ENCODE results near the gene JAK3. TPM values are rescaled to one million over a fixed set of nuclear protein-coding genes. Genes with fewer than 3 reads are reported as not detected.
"Not testable (repeated sequence)": the region's sequence is repeated elsewhere in the genome, so short reads cannot be mapped to it uniquely, and the experiment has no call there.

JAK3 gene
- total RNA-seq: 10 to 100 TPM in 2 of 4 donors, 1 to 10 TPM in 2; 1.9 to 18.0 (median 8.3) TPM

DNA sequence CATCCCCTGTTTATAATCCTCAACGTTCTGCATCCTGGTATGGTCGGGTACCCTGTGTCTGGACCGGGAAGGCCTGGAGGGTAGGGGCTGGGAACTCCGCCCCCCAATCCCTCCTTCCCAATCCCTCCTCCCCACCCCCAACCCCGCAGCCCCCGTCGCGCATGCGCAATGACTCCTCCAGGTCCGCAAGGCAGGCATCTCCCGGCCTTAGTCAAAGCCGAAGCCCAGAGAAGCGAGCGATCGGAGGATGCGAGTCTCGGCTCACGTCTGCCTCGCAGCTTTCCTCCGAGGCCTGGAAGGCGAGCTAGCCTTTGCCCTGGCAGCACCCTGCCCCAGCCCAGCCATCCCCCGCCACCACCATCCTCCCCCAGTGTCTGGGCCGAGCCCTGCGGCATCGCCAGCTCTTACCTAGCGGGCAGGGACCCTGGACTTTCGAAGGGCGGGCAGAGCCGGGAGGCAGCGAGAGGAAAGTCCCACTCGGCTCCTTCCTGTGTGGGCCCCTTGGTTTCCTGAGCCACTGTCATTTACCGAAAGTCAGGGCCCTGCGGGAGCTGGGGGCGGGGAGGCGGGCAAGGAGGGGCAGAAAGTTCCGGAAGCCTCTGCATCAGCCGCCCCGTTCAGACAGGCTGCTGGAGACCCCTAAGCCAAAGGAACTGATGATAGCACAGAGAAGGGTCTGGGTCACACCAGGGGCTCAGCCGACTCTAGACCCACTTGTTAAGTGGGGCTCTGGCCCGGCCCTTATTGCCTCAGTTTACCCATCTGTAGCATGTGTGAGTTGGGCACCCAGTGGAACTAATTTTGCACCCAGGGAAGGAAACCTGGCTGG is at the start of gene JAK3:
JAK3 (minus strand) TSS at position 445 of the 829 bp plus-strand sequence. CDS start 3,565 bp downstream, outside the sequence.
- WGBS, 2 donors: 1 to 6% methylated on average over 12 to 36 of the region's 40 CpGs
- peak within 1 kb of the TSS; percentile 21 to 51 (median 42) for H3K4me3 ChIP-seq
- H3K36me3 ChIP-seq: no peaks in the 10 kb centered on the region
- peak within 1 kb of the TSS in 3 of 4 donors; percentile 80 to 83 (median 82) for H3K27ac ChIP-seq
- no peak for DNase-seq (ENCODE audit: low spot score in 2 of 2)
- H3K27me3 ChIP-seq: peaks cover 0 to 26% of the 10 kb centered on the region in 2 donors
- H3K9me3 ChIP-seq: no peaks in the 10 kb centered on the region
- H3K4me1 ChIP-seq: peaks cover 0 to 20% (median 7%) of the 10 kb centered on the region in 4 donors
- peak in 1 of 2 donors; percentile 7 for TF ChIP-seq EP300 (IDR thresholded peaks at IDR 0.05)
- TF ChIP-seq POLR2A (IDR thresholded peaks at IDR 0.05): no peak
- TF ChIP-seq, protein P1, sequence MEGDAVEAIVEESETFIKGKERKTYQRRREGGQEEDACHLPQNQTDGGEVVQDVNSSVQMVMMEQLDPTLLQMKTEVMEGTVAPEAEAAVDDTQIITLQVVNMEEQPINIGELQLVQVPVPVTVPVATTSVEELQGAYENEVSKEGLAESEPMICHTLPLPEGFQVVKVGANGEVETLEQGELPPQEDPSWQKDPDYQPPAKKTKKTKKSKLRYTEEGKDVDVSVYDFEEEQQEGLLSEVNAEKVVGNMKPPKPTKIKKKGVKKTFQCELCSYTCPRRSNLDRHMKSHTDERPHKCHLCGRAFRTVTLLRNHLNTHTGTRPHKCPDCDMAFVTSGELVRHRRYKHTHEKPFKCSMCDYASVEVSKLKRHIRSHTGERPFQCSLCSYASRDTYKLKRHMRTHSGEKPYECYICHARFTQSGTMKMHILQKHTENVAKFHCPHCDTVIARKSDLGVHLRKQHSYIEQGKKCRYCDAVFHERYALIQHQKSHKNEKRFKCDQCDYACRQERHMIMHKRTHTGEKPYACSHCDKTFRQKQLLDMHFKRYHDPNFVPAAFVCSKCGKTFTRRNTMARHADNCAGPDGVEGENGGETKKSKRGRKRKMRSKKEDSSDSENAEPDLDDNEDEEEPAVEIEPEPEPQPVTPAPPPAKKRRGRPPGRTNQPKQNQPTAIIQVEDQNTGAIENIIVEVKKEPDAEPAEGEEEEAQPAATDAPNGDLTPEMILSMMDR (IDR thresholded peaks at IDR 0.05): no peak

DNA sequence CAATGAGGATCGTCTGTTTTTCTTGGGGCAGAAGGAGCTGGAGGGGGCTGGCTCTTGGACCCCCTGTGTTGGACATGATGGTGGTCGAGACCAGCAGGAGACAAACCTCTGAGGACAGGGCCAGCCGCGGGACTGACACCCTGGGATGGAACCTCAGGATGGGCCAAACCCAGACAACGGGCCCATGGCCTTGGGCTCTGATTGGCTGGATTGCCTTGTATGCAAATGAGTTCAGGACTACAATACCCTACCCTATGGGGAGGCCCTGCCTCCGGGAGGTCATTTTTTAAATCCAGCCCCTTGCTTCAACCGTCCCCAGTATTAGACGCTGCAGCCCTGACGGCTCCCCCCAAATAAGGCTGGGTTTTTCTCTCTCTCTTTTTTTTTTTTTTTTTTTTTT is 46.0 kb upstream of the JAK3 start:
- H3K4me1 ChIP-seq: no peaks in the 10 kb centered on the region
- TF ChIP-seq POLR2A (IDR thresholded peaks at IDR 0.05): no peak
- no peaks in the 10 kb centered on the region for H3K9me3 ChIP-seq
- no peak overlapping the region for H3K4me3 ChIP-seq
- peaks cover 0 to 28% of the 10 kb centered on the region in 2 donors for H3K27me3 ChIP-seq
- 68 to 85% methylated on average over 9 of the region's 9 CpGs for WGBS, 2 donors
- H3K36me3 ChIP-seq: no peaks in the 10 kb centered on the region
- DNase-seq (ENCODE audit: low spot score in 2 of 2): no peak
- no peak overlapping the region for H3K27ac ChIP-seq

DNA sequence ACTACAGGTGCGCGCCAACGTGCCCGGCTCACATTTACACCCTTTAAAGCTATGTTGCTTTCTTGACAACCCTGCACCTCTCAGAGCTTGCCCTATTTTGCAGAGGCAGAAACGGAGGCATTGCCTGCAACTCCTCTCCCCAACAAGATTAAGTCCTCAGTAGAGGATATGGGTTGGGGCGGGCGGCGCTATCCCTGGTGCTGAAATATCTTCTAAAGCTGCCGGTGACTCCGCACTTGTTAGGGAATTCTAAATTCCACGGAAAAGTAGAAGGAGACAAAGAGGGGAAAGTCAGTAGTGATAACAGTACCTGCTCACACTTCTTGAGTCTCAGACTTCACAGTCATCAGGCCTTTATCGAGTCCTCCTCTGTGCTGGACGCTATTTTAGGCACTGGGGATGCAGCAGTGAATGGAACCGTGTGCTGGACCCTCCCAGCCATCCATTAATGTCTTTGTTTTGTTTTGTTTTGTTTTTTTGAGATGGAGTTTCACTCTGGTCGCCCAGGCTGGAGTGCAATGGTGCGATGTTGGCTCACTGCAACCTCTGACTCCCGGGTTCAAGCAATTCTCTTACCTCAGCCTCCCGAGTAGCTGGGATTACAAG is 41.9 kb upstream of the JAK3 start:
- DNase-seq (ENCODE audit: low spot score in 2 of 2): no peak
- no peaks in the 10 kb centered on the region for H3K9me3 ChIP-seq
- H3K36me3 ChIP-seq: no peaks in the 10 kb centered on the region
- H3K4me1 ChIP-seq: no peaks in the 10 kb centered on the region
- no peak overlapping the region for H3K4me3 ChIP-seq
- no peak overlapping the region for H3K27ac ChIP-seq
- TF ChIP-seq POLR2A (IDR thresholded peaks at IDR 0.05): no peak
- TF ChIP-seq EP300 (IDR thresholded peaks at IDR 0.05): no peak
- TF ChIP-seq, protein P1 (IDR thresholded peaks at IDR 0.05): no peak
- H3K27me3 ChIP-seq: peaks cover 0 to 21% of the 10 kb centered on the region in 2 donors
- 26 to 27% methylated on average over 18 of the region's 18 CpGs for WGBS, 2 donors

DNA sequence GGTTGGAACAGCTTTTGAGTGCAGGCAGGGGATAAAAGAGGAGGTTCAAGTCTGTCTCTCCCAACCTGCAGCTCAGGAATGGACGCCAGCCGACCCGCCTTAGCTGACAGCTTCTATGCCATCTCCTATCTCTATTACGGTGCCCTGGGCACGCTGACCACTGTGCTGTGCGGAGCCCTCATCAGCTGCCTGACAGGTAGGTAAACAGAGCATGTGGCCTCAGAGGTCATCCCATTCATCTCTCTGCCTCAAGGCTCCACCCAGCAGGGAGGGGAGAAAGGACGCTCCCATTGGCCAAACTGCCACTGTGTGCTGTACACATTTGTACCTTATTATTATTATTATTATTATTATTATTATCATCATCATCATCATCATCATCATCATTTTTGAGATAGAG is 40.5 kb upstream of the JAK3 start:
- Histone ChIP-seq H3K9me3 (no peaks in the 10 kb centered on the region), H3K36me3 (no peaks in the 10 kb centered on the region), H3K4me1 (no peaks in the 10 kb centered on the region), H3K4me3 (no peak overlapping the region), H3K27ac (no peak overlapping the region), H3K27me3 (peaks cover 0 to 25% of the 10 kb centered on the region in 2 donors)
- WGBS, 2 donors: 82 to 83% methylated on average over 7 of the region's 7 CpGs
- no peak for TF ChIP-seq EP300 (IDR thresholded peaks at IDR 0.05)
- TF ChIP-seq, protein P1 (IDR thresholded peaks at IDR 0.05): no peak
- no peak for TF ChIP-seq POLR2A (IDR thresholded peaks at IDR 0.05)
- no peak for DNase-seq (ENCODE audit: low spot score in 2 of 2)

DNA sequence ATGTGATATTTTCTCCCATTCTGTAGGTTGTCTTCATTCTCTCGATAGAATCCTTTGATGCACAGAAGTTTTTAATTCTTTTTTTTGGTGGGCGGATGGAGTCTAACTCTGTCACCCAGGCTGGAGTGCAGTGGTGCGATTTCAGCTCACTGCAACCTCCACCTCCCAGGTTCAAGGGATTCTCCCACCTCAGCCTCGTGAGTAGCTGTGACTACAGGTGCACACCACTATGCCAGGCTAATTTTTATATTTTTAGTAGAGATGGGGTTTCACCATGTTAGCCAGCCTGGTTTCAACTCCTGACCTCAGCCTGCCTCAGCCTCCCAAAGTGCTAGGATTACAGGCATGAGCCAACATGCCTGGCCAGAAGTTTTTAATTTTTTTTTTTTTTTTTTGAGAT is 39.4 kb upstream of the JAK3 start:
- H3K27me3 ChIP-seq: peaks cover 0 to 24% of the 10 kb centered on the region in 2 donors
- not testable (repeated sequence) for H3K9me3 ChIP-seq; H3K4me1 ChIP-seq; H3K27ac ChIP-seq; DNase-seq (ENCODE audit: low spot score in 2 of 2); H3K4me3 ChIP-seq; H3K36me3 ChIP-seq
- WGBS, 2 donors: 75 to 85% methylated on average over 4 of the region's 4 CpGs

DNA sequence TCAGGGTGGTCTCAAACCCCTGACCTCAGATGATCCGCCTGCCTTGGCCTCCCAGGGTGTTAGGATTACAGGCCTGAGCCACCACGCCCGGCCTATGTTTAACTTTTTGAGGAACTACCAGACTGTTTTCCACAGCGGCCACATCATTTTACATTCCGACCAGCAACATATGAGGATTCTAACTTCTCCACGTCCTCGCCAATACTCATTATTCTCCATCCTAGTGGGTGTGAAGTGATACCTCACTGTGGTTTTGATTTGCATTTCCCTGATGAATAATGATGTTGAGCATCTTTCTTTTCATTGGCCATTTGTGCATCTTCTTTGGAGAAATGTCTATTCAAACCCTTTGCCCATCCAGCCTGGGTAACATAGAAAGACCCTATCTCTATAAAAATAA is 38.7 kb upstream of the JAK3 start:
- DNase-seq (ENCODE audit: low spot score in 2 of 2): no peak
- H3K4me3 ChIP-seq: no peak overlapping the region
- H3K27ac ChIP-seq: no peak overlapping the region
- WGBS, 2 donors: 73 to 75% methylated on average over 7 of the region's 7 CpGs
- H3K9me3 ChIP-seq: no peaks in the 10 kb centered on the region
- no peaks in the 10 kb centered on the region for H3K36me3 ChIP-seq
- H3K4me1 ChIP-seq: no peaks in the 10 kb centered on the region
- TF ChIP-seq, protein P1 (IDR thresholded peaks at IDR 0.05): no peak
- TF ChIP-seq EP300 (IDR thresholded peaks at IDR 0.05) (no peak), POLR2A (IDR thresholded peaks at IDR 0.05) (no peak)
- peaks cover 0 to 22% of the 10 kb centered on the region in 2 donors for H3K27me3 ChIP-seq

Measured in tibial nerve (tissue), 4 donors.